IMR-90 (cell line): Measurements from ENCODE around the gene ZNF574. TPM values are rescaled to one million over a fixed set of nuclear protein-coding genes. Genes with fewer than 3 reads are reported as not detected.
"Not testable (repeated sequence)": the region's sequence is repeated elsewhere in the genome, so short reads cannot be mapped to it uniquely, and the experiment has no call there.

ENCODE experiments used
- ATAC-seq: fragments of 200-7000 bp; cut with Tn5 transposase; 2 replicates; pipeline ENCODE4 v1.9.1; 2020; ENCODE audit warnings: low read depth, mild to moderate bottlenecking, moderate library complexity
- BruUV-seq: library from RNA; stranded (reverse); fragments of 400-500 nt; replicated peaks from 2 replicates; lab custom pipeline; 2021; lab: Mats Ljungman, UMichigan
- CTCF ChIA-PET: fragments of 300-600 bp; formaldehyde crosslinking; extraction: SDS; loops from one replicate; lab custom pipeline; 2021; ENCODE audit warnings: antibody characterized with exemption; lab: Yijun Ruan, JAX
- POLR2A ChIA-PET: fragments of 300-600 bp; sonication (Branson Sonifier 250); formaldehyde crosslinking; loops from one replicate; lab custom pipeline; 2022; ENCODE audit warnings: antibody characterized with exemption; ENCODE audit not compliant: unreplicated experiment; lab: Charles Lee
- DNase-seq: peaks from one replicate; pipeline ENCODE4 v3.0.0; 2013
- H2AFZ ChIP-seq: replicated peaks from 2 replicates; pipeline ENCODE3; 2013; ENCODE audit warnings: low read length, mild to moderate bottlenecking; ENCODE audit not compliant: poor library complexity
- H2AK5ac ChIP-seq: 2 replicates; pipeline ENCODE4 v1.6.1; 2013; ENCODE audit warnings: low read depth, low read length, inconsistent platforms
- H2AK9ac ChIP-seq: replicated peaks from 2 replicates; pipeline ENCODE3; 2013; ENCODE audit warnings: mild to moderate bottlenecking, low read depth, low read length, moderate library complexity; ENCODE audit not compliant: poor library complexity
- H2BK120ac ChIP-seq: 2 replicates; pipeline ENCODE4 v1.6.1; 2013; ENCODE audit warnings: low read depth, low read length, inconsistent platforms
- H2BK15ac ChIP-seq: 3 replicates; pipeline ENCODE4 v1.6.1; 2013; ENCODE audit warnings: low read depth, low read length, inconsistent platforms
- H2BK20ac ChIP-seq: 2 replicates; pipeline ENCODE4 v1.6.1; 2013; ENCODE audit warnings: low read depth, mild to moderate bottlenecking, inconsistent platforms, low read length, moderate library complexity
- H2BK5ac ChIP-seq: 2 replicates; pipeline ENCODE4 v1.6.1; 2013; ENCODE audit warnings: mild to moderate bottlenecking, low read depth, low read length, inconsistent platforms; ENCODE audit not compliant: poor library complexity, severe bottlenecking
- H3K14ac ChIP-seq: replicated peaks from 2 replicates; pipeline ENCODE4 v1.6.1; 2013; ENCODE audit warnings: low read depth, low read length, inconsistent platforms
- H3K18ac ChIP-seq: 2 replicates; pipeline ENCODE4 v1.6.1; 2013; ENCODE audit warnings: low read depth, low read length, control low read depth
- H3K23ac ChIP-seq: 2 replicates; pipeline ENCODE4 v1.6.1; 2013; ENCODE audit warnings: low read depth, low read length, inconsistent platforms
- H3K27ac ChIP-seq: 2 replicates; pipeline ENCODE4 v1.5.1; 2013; ENCODE audit warnings: mild to moderate bottlenecking, control low read depth, low read length; ENCODE audit not compliant: insufficient read depth
- H3K27me3 ChIP-seq: 2 replicates; pipeline ENCODE4 v1.6.1; 2013; ENCODE audit warnings: low read length; ENCODE audit not compliant: control insufficient read depth, insufficient read depth
- H3K36me3 ChIP-seq: 2 replicates; pipeline ENCODE4 v1.6.1; 2013; ENCODE audit warnings: low read length, mixed read lengths; ENCODE audit not compliant: control insufficient read depth, insufficient read depth
- H3K4ac ChIP-seq: 2 replicates; pipeline ENCODE4 v1.6.1; 2013; ENCODE audit warnings: low read depth, low read length, inconsistent platforms
- H3K4me1 ChIP-seq: 2 replicates; pipeline ENCODE4 v1.6.1; 2013; ENCODE audit warnings: low read length, mixed read lengths; ENCODE audit not compliant: control insufficient read depth, insufficient read depth
- H3K4me2 ChIP-seq: 2 replicates; pipeline ENCODE4 v1.6.1; 2013; ENCODE audit warnings: low read depth, mild to moderate bottlenecking, control low read depth, low read length, moderate library complexity
- H3K4me3 ChIP-seq: 2 replicates; pipeline ENCODE4 v1.5.1; 2013; ENCODE audit warnings: low read depth, mild to moderate bottlenecking, control low read depth, low read length, moderate library complexity; ENCODE audit not compliant: insufficient read depth
- H3K56ac ChIP-seq: 2 replicates; pipeline ENCODE4 v1.6.1; 2013; ENCODE audit warnings: low read length, inconsistent platforms; ENCODE audit not compliant: insufficient read depth; ENCODE audit errors: extremely low read depth
- H3K79me1 ChIP-seq, 2 experiments: 2 replicates each; pipeline ENCODE4 v1.6.1; 2013; ENCODE audit warnings: low read length in 2 of 2, inconsistent platforms in 1 of 2, low read depth in 1 of 2
- H3K9ac ChIP-seq: 2 replicates; pipeline ENCODE4 v1.6.1; 2013; ENCODE audit warnings: low read depth, low read length, control low read depth
- H3K9me1 ChIP-seq: 2 replicates; pipeline ENCODE4 v1.6.1; 2013; ENCODE audit warnings: low read length, inconsistent platforms; ENCODE audit not compliant: insufficient read depth
- H3K9me3 ChIP-seq: 2 replicates; pipeline ENCODE4 v1.6.1; 2013; ENCODE audit warnings: low read length; ENCODE audit not compliant: control insufficient read depth, insufficient read depth
- H4K20me1 ChIP-seq: 2 replicates; pipeline ENCODE4 v1.6.1; 2013; ENCODE audit warnings: low read length, inconsistent platforms; ENCODE audit not compliant: insufficient read depth
- H4K5ac ChIP-seq: 2 replicates; pipeline ENCODE4 v1.6.1; 2013; ENCODE audit warnings: mild to moderate bottlenecking, low read depth, low read length, control low read depth
- H4K8ac ChIP-seq, 2 experiments: 2 replicates each; pipeline ENCODE4 v1.6.1; 2013; ENCODE audit warnings: low read depth in 2 of 2, low read length in 2 of 2, control low read depth in 1 of 2, inconsistent platforms in 1 of 2
- H4K91ac ChIP-seq: 2 replicates; pipeline ENCODE4 v1.6.1; 2013; ENCODE audit warnings: low read depth, low read length, inconsistent platforms; ENCODE audit not compliant: insufficient read depth
- CTCF ChIP-seq: conservative IDR thresholded peaks from 2 replicates; pipeline ENCODE4 v1.5.1; 2012; ENCODE audit warnings: mild to moderate bottlenecking, low read depth, low read length, improper control_type of control experiment
- ELK1 ChIP-seq: fragments of 150-350 bp; IDR thresholded peaks from 2 replicates; pipeline ENCODE4 v1.6.1; 2016; ENCODE audit warnings: low read depth, mild to moderate bottlenecking, low read length, moderate library complexity, borderline replicate concordance
- FOS ChIP-seq: fragments of 150-350 bp; IDR thresholded peaks from 2 replicates; pipeline ENCODE4 v1.6.1; 2016; ENCODE audit warnings: low read depth, low read length
- POLR2A ChIP-seq: IDR thresholded peaks from 2 replicates; pipeline ENCODE4 v1.6.1; 2012; ENCODE audit warnings: mild to moderate bottlenecking, low read depth, low read length
- SMC3 ChIP-seq: fragments of 150-350 bp; IDR thresholded peaks from 2 replicates; pipeline ENCODE4 v1.6.1; 2016; ENCODE audit warnings: low read depth, mild to moderate bottlenecking, antibody characterized with exemption, low read length, moderate library complexity
- WGBS, 2 experiments: methylation state at CpG; one replicate each; pipeline versions ENCODE4 v1.1.5 to v1.1.7; 2013; ENCODE audit warnings: missing lambda C conversion rate in 2 of 2; ENCODE audit not compliant: insufficient read length in 1 of 2; ENCODE audit errors: extremely low coverage in 2 of 2; 5-methylcytosine and 5-hydroxymethylcytosine counted together
- dilution Hi-C: fragments of 300-500 bp; cut with HindIII; formaldehyde crosslinking; loops from one replicate; pipeline ENCODE4 v1.14.3; 2018; ENCODE audit warnings: low sequenced_read_pairs; ENCODE audit not compliant: unreplicated experiment
- in situ Hi-C: fragments of 300-500 bp; cut with MboI; formaldehyde crosslinking; loops from 3 replicates; pipeline ENCODE4 v1.14.3; 2019; ENCODE audit warnings: low sequenced_read_pairs, inconsistent platforms, mixed read lengths
- intact Hi-C: fragments of 100-400 bp; cut with micrococcal nuclease; formaldehyde crosslinking; loops from 2 replicates; pipeline ENCODE4 v1.10.0; 2022
- polyA plus RNA-seq, 3 experiments: library from polyadenylated mRNA; depleted of rRNA; stranded (reverse); fragments of >200 nt; gene quantifications; 2 replicates each; pipeline ENCODE4 v1.2.3, GENCODE V29; 2012; ENCODE audit warnings: low replicate concordance in 1 of 3
- total RNA-seq: library from RNA; depleted of rRNA; stranded (reverse); fragments of >200 nt; gene quantifications from 2 replicates; pipeline ENCODE4 v1.2.3, GENCODE V29; 2012

The ZNF574 gene
- total and polyA plus RNA-seq, 2 of the 4 experiments (the other 2 are of a cell fraction) = 8.1 to 14.1 TPM

- ChIA-PET POLR2A (no interaction called here), CTCF (no interaction called here)
- Histone ChIP-seq H3K79me1 (no peaks in the 10 kb centered on the region), H4K5ac (no peak overlapping the region), H3K27me3 (peaks cover 31% of the 10 kb centered on the region), H3K36me3 (no peaks in the 10 kb centered on the region), H3K4me1 (no peaks in the 10 kb centered on the region), H4K91ac (no peak overlapping the region), H3K4me3 (no peak overlapping the region), H3K9ac (no peak overlapping the region), H2AK9ac (no peak overlapping the region), H3K23ac (no peak overlapping the region), H3K9me3 (no peaks in the 10 kb centered on the region), H2AFZ (no peak overlapping the region), H3K56ac (no peak overlapping the region), H2BK20ac (no peak overlapping the region), H4K8ac (no peak overlapping the region), H4K20me1 (no peaks in the 10 kb centered on the region), H3K27ac (no peak overlapping the region), H3K18ac (no peak overlapping the region), H2BK15ac (no peak overlapping the region), H3K4me2 (no peak overlapping the region), H3K9me1 (no peaks in the 10 kb centered on the region), H3K4ac (no peak overlapping the region), H2BK5ac (no peak overlapping the region), H3K14ac (no peak overlapping the region), H2BK120ac (no peak overlapping the region), H2AK5ac (no peak overlapping the region)
- dilution Hi-C loops = no loop called here
- TF ChIP-seq POLR2A (no peak), CTCF (no peak), SMC3 (no peak), FOS (no peak), ELK1 (no peak)
- in situ Hi-C loops = no loop called here
- no TSS peak for BruUV-seq
- intact Hi-C loops = no loop called here
- DNase-seq = no peak
- no peak for ATAC-seq
Measured at GRCh38 chr19:42040031-42040430, 35.9 kb upstream of the ZNF574 start.

- H3K23ac ChIP-seq, H4K8ac ChIP-seq, H3K14ac ChIP-seq, H4K20me1 ChIP-seq, H3K4me1 ChIP-seq, H3K4me3 ChIP-seq, H2AK9ac ChIP-seq, H3K9me1 ChIP-seq, H3K18ac ChIP-seq, H4K5ac ChIP-seq, H3K79me1 ChIP-seq, H3K9me3 ChIP-seq, H2BK15ac ChIP-seq, in situ Hi-C loops, POLR2A ChIA-PET, H3K27ac ChIP-seq, intact Hi-C loops, H4K91ac ChIP-seq, H2BK5ac ChIP-seq, DNase-seq, ATAC-seq, H3K4me2 ChIP-seq, H2BK120ac ChIP-seq, dilution Hi-C loops, H2AK5ac ChIP-seq, H3K4ac ChIP-seq, H3K9ac ChIP-seq, H3K36me3 ChIP-seq, H2AFZ ChIP-seq, H3K56ac ChIP-seq, H2BK20ac ChIP-seq, CTCF ChIA-PET, BruUV-seq: not testable (repeated sequence)
- H3K27me3 ChIP-seq = peaks cover 33% of the 10 kb centered on the region
- WGBS, 2 experiments = no CpG with 5 or more reads among the region's 9 CpGs
Measured at GRCh38 chr19:42040491-42040890, 35.5 kb upstream of the ZNF574 start.
